HL-60 (cell line): ENCODE measurements around the gene GRIN2C.

Source experiments
- CTCF ChIP-seq: IDR thresholded peaks from one replicate; pipeline ENCODE4 v1.5.1; 2011; ENCODE audit warnings: low read length, control low read depth, inconsistent platforms; ENCODE audit not compliant: insufficient read depth
- REST ChIP-seq: IDR thresholded peaks from 2 replicates; pipeline ENCODE4 v1.6.1; 2012; ENCODE audit warnings: low read depth; ENCODE audit not compliant: insufficient replicate concordance

- no peak for TF ChIP-seq CTCF
- TF ChIP-seq REST, result no peak
Observed at GRCh38 chr17:74872313-74873036, 12.8 kb upstream of the GRIN2C start, which contains the start of gene FDXR.
